ENCODE results near the gene PROZ.
A peak's percentile ranks its signal among the peaks of the same experiment; 100 is the strongest.

The PROZ gene

GRCh38 chr13:113114511-113115362 lies 43.7 kb upstream of the PROZ start:
- FAIRE-seq = no peak
- no peak for DNase-seq (ENCODE audit: insufficient read length, low spot score)
- TF ChIP-seq SPI1 (IDR thresholded peaks at IDR 0.05; ENCODE audit: low read depth, low read length) (no peak), POLR2AphosphoS5 (IDR thresholded peaks at IDR 0.05; ENCODE audit: low read depth, low read length) (no peak), POLR2A (IDR thresholded peaks at IDR 0.05; ENCODE audit: low read depth, low read length) (no peak), TAF1 (IDR thresholded peaks at IDR 0.05; ENCODE audit: low read depth, low read length) (no peak), PAX5 (IDR thresholded peaks at IDR 0.05; ENCODE audit: insufficient read depth, low read length, severe bottlenecking) (no peak), POU2F2 (IDR thresholded peaks at IDR 0.05; ENCODE audit: low read depth, low read length) (no peak)

DNA sequence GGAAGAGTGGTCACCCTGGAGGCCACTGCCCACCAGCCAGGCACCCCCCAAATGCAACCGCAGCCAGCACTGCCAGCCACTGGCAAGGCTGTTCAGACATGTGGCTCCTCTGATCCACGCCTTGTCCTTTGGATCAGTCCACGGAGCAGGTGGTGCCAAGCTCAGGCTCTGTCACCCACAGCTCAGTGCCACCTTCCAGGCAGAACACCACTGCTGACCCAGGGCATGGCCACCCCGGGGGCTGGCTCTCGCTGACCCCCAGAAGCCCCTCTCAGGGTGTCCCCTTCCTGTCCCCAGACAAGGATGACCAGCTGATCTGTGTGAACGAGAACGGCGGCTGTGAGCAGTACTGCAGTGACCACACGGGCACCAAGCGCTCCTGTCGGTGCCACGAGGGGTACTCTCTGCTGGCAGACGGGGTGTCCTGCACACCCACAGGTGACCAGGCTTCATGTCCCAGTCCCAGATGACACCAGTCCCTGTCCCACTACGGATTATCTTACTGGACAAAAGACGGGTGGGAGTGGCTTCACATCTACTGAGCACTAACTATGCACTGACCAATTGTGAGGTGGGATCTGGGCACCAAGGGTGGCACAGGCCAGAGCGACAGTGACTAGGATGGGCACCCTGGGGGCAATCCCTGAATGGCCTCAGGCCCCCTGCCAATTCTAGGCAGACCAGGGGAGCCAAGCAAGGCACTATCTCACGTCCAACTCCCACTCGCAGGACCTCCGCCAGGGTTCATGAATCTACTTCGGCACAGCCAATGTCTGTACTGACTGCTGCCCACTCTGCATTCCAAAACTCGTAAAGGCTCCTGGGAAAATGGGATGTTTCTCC lies 42.9 kb upstream of the PROZ start:
- FAIRE-seq = no peak
- TF ChIP-seq TAF1 (IDR thresholded peaks at IDR 0.05; ENCODE audit: low read depth, low read length) (no peak), SPI1 (IDR thresholded peaks at IDR 0.05; ENCODE audit: low read depth, low read length) (no peak), POU2F2 (IDR thresholded peaks at IDR 0.05; ENCODE audit: low read depth, low read length) (no peak), POLR2A (IDR thresholded peaks at IDR 0.05; ENCODE audit: low read depth, low read length) (no peak), POLR2AphosphoS5 (IDR thresholded peaks at IDR 0.05; ENCODE audit: low read depth, low read length) (no peak), PAX5 (IDR thresholded peaks at IDR 0.05; ENCODE audit: insufficient read depth, low read length, severe bottlenecking) (no peak)
- no peak for DNase-seq (ENCODE audit: insufficient read length, low spot score)

DNA sequence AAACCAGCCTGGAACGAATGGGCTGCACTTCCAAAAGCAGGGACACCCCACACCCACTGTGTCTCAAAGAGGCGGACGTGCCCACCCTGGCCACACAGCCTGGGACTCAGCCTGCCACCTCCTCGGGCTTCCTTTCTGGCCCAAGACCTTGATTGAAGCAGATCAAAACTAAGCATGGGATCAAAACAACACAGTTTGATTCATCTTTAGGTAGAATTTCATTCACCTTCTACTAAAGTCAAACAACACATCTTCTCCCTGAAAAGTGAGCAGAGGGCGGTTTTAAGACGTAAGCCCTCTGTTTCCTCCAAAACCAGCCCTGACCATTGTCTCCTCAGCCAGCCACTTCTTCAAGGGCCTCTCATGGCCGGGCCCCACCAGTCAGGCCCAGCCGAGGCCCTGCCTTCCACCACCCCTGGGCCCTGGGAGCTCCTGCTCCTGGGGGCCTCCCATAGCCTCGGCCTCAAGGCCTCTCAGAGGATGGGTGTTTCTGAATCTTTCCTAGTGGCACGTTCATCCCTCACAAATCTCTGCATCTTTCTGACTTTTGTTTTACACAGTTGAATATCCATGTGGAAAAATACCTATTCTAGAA lies 42.1 kb upstream of the PROZ start:
- FAIRE-seq (no peak), DNase-seq (ENCODE audit: insufficient read length, low spot score) (no peak)
- TF ChIP-seq PAX5 (IDR thresholded peaks at IDR 0.05; ENCODE audit: insufficient read depth, low read length, severe bottlenecking) (no peak), POU2F2 (IDR thresholded peaks at IDR 0.05; ENCODE audit: low read depth, low read length) (no peak), POLR2AphosphoS5 (IDR thresholded peaks at IDR 0.05; ENCODE audit: low read depth, low read length) (no peak), POLR2A (IDR thresholded peaks at IDR 0.05; ENCODE audit: low read depth, low read length) (no peak), SPI1 (IDR thresholded peaks at IDR 0.05; ENCODE audit: low read depth, low read length) (no peak), TAF1 (IDR thresholded peaks at IDR 0.05; ENCODE audit: low read depth, low read length) (no peak)

- FAIRE-seq (no peak), DNase-seq (ENCODE audit: insufficient read length, low spot score) (no peak)
- TF ChIP-seq POLR2A (IDR thresholded peaks at IDR 0.05; ENCODE audit: low read depth, low read length) (no peak), SPI1 (IDR thresholded peaks at IDR 0.05; ENCODE audit: low read depth, low read length) (no peak), POLR2AphosphoS5 (IDR thresholded peaks at IDR 0.05; ENCODE audit: low read depth, low read length) (no peak), TAF1 (IDR thresholded peaks at IDR 0.05; ENCODE audit: low read depth, low read length) (no peak)
Observed at GRCh38 chr13:113116871-113117271, 41.6 kb upstream of the PROZ start.

GRCh38 chr13:113117335-113117872 lies 41.0 kb upstream of the PROZ start:
- FAIRE-seq = no peak
- TF ChIP-seq TAF1 (IDR thresholded peaks at IDR 0.05; ENCODE audit: low read depth, low read length) (no peak), POLR2AphosphoS5 (IDR thresholded peaks at IDR 0.05; ENCODE audit: low read depth, low read length) (no peak)
- DNase-seq (ENCODE audit: insufficient read length, low spot score) = no peak

- TF ChIP-seq TAF1 (IDR thresholded peaks at IDR 0.05; ENCODE audit: low read depth, low read length) = no peak
- TF ChIP-seq SPI1 (IDR thresholded peaks at IDR 0.05; ENCODE audit: low read depth, low read length) = no peak
- no peak for TF ChIP-seq POLR2A (IDR thresholded peaks at IDR 0.05; ENCODE audit: low read depth, low read length)
- DNase-seq (ENCODE audit: insufficient read length, low spot score) = no peak
- FAIRE-seq = no peak
Observed at GRCh38 chr13:113117911-113118260, 40.6 kb upstream of the PROZ start.

DNA sequence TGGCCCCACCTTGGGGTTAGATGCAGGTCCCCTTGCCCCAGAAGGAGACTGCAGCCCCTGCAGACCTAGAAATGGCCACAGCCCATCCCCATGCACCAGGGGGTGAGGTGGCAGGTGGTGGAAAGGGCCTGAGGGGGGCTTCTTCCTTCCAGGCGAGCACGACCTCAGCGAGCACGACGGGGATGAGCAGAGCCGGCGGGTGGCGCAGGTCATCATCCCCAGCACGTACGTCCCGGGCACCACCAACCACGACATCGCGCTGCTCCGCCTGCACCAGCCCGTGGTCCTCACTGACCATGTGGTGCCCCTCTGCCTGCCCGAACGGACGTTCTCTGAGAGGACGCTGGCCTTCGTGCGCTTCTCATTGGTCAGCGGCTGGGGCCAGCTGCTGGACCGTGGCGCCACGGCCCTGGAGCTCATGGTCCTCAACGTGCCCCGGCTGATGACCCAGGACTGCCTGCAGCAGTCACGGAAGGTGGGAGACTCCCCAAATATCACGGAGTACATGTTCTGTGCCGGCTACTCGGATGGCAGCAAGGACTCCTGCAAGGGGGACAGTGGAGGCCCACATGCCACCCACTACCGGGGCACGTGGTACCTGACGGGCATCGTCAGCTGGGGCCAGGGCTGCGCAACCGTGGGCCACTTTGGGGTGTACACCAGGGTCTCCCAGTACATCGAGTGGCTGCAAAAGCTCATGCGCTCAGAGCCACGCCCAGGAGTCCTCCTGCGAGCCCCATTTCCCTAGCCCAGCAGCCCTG lies 40.0 kb upstream of the PROZ start:
- DNase-seq (ENCODE audit: insufficient read length, low spot score) = no peak
- TF ChIP-seq POU2F2 (IDR thresholded peaks at IDR 0.05; ENCODE audit: low read depth, low read length) (no peak), POLR2AphosphoS5 (IDR thresholded peaks at IDR 0.05; ENCODE audit: low read depth, low read length) (no peak), TAF1 (IDR thresholded peaks at IDR 0.05; ENCODE audit: low read depth, low read length) (no peak)
- FAIRE-seq = no peak

DNA sequence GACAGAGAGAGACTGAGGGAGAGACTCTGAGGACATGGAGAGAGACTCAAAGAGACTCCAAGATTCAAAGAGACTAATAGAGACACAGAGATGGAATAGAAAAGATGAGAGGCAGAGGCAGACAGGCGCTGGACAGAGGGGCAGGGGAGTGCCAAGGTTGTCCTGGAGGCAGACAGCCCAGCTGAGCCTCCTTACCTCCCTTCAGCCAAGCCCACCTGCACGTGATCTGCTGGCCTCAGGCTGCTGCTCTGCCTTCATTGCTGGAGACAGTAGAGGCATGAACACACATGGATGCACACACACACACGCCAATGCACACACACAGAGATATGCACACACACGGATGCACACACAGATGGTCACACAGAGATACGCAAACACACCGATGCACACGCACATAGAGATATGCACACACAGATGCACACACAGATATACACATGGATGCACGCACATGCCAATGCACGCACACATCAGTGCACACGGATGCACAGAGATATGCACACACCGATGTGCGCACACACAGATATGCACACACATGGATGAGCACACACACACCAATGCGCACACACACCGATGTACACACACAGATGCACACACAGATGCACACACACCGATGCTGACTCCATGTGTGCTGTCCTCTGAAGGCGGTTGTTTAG lies 39.2 kb upstream of the PROZ start:
- no peak for DNase-seq (ENCODE audit: insufficient read length, low spot score)
- TF ChIP-seq SPI1 (IDR thresholded peaks at IDR 0.05; ENCODE audit: low read depth, low read length) (no peak), PAX5 (IDR thresholded peaks at IDR 0.05; ENCODE audit: insufficient read depth, low read length, severe bottlenecking) (no peak), TAF1 (IDR thresholded peaks at IDR 0.05; ENCODE audit: low read depth, low read length) (no peak), POLR2AphosphoS5 (IDR thresholded peaks at IDR 0.05; ENCODE audit: low read depth, low read length) (no peak), POLR2A (IDR thresholded peaks at IDR 0.05; ENCODE audit: low read depth, low read length) (no peak), POU2F2 (IDR thresholded peaks at IDR 0.05; ENCODE audit: low read depth, low read length) (no peak)
- peak; percentile 13 for FAIRE-seq

GRCh38 chr13:113119822-113120189 lies 38.6 kb upstream of the PROZ start:
- FAIRE-seq (no peak), DNase-seq (ENCODE audit: insufficient read length, low spot score) (no peak)
- TF ChIP-seq PAX5 (IDR thresholded peaks at IDR 0.05; ENCODE audit: insufficient read depth, low read length, severe bottlenecking) (no peak), TAF1 (IDR thresholded peaks at IDR 0.05; ENCODE audit: low read depth, low read length) (no peak), POU2F2 (IDR thresholded peaks at IDR 0.05; ENCODE audit: low read depth, low read length) (no peak), POLR2A (IDR thresholded peaks at IDR 0.05; ENCODE audit: low read depth, low read length) (no peak), POLR2AphosphoS5 (IDR thresholded peaks at IDR 0.05; ENCODE audit: low read depth, low read length) (no peak), SPI1 (IDR thresholded peaks at IDR 0.05; ENCODE audit: low read depth, low read length) (no peak)

Data from GM12891 (cell line).